ENCODE results near the gene FILIP1L. TPM values are rescaled to one million over a fixed set of nuclear protein-coding genes. Genes with fewer than 3 reads are reported as not detected.

FILIP1L gene
- polyA plus RNA-seq, 1 of the 3 experiments (the other 2 are of a cell fraction) = 26.8 TPM

- Histone ChIP-seq H3K9ac (no peak overlapping the region), H3K27ac (ENCODE audit: low read depth in 2 of 2, low read length in 1 of 2) (peak overlapping the region; percentile 84 to 95; a peak in 2 of 4 replicates), H3K9me3 (peaks cover 17% of the 10 kb centered on the region; the same call in 1 of the 2 replicates), H3K36me3 (replicated peaks in 1 of 2; ENCODE audit: control insufficient read depth in 1 of 2, insufficient read depth in 2 of 2, low read length in 1 of 2) (peaks cover 0 to 13% of the 10 kb centered on the region in 2 experiments), H3K27me3 (ENCODE audit: insufficient read depth) (no peaks in the 10 kb centered on the region), H3K4me1 (ENCODE audit: control insufficient read depth in 1 of 2, insufficient read depth in 2 of 2, low read depth in 1 of 2, low read length in 1 of 2) (peaks cover 24 to 27% of the 10 kb centered on the region in 2 experiments), H3K4me2 (no peak overlapping the region), H3K79me2 (ENCODE audit: insufficient read depth) (no peaks in the 10 kb centered on the region), H3K4me3 (ENCODE audit: low read depth in 2 of 2, low read length in 1 of 2) (no peak overlapping the region), H2AFZ (ENCODE audit: low read depth) (no peak overlapping the region), H4K20me1 (ENCODE audit: insufficient read depth) (no peaks in the 10 kb centered on the region), H3K9me2 (no peaks in the 10 kb centered on the region), H3F3A (replicated peaks; ENCODE audit: insufficient read depth) (peaks cover 38% of the 10 kb centered on the region)
- WGBS (ENCODE audit: low lambda C conversion rate) = 97% methylated on average over 2 of the region's 2 CpGs
- no peak for DNase-seq
- ChIA-PET CTCF (interaction anchor here (0.7 to 4.4 kb wide), 4 partner anchors 86 to 326 kb away, joined by 3 to 23 read pairs (median 4); no protein-coding TSS in a partner anchor), POLR2A (no interaction called here)
- TF ChIP-seq NRF1 (IDR thresholded peaks at IDR 0.05; ENCODE audit: low read depth, low read length) = no peak
- TF ChIP-seq TAF1 (IDR thresholded peaks at IDR 0.05; ENCODE audit: borderline replicate concordance, low read depth, low read length) = no peak
- TF ChIP-seq SMC3 (IDR thresholded peaks at IDR 0.05; ENCODE audit: low read depth, low read length) = no peak
- TF ChIP-seq CHD2 (IDR thresholded peaks at IDR 0.05; ENCODE audit: low read length, partially characterized antibody) = no peak
- no peak for TF ChIP-seq TEAD4 (IDR thresholded peaks at IDR 0.05; ENCODE audit: borderline replicate concordance, insufficient read depth)
- no peak for TF ChIP-seq POLR2AphosphoS5 (IDR thresholded peaks at IDR 0.05; ENCODE audit: low read depth, low read length)
- TF ChIP-seq, protein P1, sequence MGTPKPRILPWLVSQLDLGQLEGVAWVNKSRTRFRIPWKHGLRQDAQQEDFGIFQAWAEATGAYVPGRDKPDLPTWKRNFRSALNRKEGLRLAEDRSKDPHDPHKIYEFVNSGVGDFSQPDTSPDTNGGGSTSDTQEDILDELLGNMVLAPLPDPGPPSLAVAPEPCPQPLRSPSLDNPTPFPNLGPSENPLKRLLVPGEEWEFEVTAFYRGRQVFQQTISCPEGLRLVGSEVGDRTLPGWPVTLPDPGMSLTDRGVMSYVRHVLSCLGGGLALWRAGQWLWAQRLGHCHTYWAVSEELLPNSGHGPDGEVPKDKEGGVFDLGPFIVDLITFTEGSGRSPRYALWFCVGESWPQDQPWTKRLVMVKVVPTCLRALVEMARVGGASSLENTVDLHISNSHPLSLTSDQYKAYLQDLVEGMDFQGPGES (IDR thresholded peaks at IDR 0.05; ENCODE audit: low read depth, low read length) = no peak
- no peak for TF ChIP-seq USF1 (IDR thresholded peaks at IDR 0.05; ENCODE audit: borderline replicate concordance, low read depth)
- no peak for TF ChIP-seq ZBTB33 (IDR thresholded peaks at IDR 0.05; ENCODE audit: borderline replicate concordance, low read depth)
- no peak for TF ChIP-seq ELF1 (IDR thresholded peaks at IDR 0.05)
- no peak for TF ChIP-seq NFIC (IDR thresholded peaks at IDR 0.05; ENCODE audit: borderline replicate concordance)
- no peak for TF ChIP-seq FOSL2 (IDR thresholded peaks at IDR 0.05; ENCODE audit: borderline replicate concordance, low read depth)
- TF ChIP-seq MXI1 (IDR thresholded peaks at IDR 0.05; ENCODE audit: low read depth, low read length) = no peak
- no peak for TF ChIP-seq RAD21 (IDR thresholded peaks at IDR 0.05; ENCODE audit: low read length)
- TF ChIP-seq, protein P2, sequence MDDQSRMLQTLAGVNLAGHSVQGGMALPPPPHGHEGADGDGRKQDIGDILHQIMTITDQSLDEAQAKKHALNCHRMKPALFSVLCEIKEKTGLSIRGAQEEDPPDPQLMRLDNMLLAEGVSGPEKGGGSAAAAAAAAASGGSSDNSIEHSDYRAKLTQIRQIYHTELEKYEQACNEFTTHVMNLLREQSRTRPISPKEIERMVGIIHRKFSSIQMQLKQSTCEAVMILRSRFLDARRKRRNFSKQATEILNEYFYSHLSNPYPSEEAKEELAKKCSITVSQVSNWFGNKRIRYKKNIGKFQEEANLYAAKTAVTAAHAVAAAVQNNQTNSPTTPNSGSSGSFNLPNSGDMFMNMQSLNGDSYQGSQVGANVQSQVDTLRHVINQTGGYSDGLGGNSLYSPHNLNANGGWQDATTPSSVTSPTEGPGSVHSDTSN (IDR thresholded peaks at IDR 0.05) = no peak
Measured at GRCh38 chr3:100157685-100158084, 43.4 kb upstream of the FILIP1L start.

All from SK-N-SH (cell line).